ENCODE data around the gene LRRTM2. TPM values are rescaled to one million over a fixed set of nuclear protein-coding genes. Genes with fewer than 3 reads are reported as not detected.

The LRRTM2 gene
- polyA plus RNA-seq, 3 donors, result 1.9 to 6.2 (median 2.1) TPM

GRCh38 chr5:138895918-138896317 is 20.8 kb upstream of the LRRTM2 start:
- no peak for DNase-seq (ENCODE audit: extremely low read depth in 1 of 11, low read depth in 9 of 11, low spot score in 4 of 11)

DNA sequence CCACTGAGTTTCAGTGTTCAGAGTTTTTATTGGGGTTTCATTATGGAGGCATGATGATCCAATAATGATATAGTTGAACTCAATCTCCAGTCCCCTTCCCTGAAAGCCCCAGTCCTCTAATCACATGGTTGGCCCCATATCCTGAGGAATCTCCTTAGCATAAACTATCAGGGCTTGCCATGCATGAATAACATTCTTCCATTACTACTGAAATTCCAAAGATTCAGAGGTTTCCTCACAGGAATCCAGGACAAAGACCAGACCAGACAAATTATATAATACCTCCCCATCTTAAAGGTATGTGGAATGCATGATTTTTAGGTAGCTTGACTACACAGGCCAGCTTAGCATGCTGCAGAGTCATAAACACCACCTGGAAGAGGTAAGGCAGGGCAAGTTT is 15.5 kb upstream of the LRRTM2 start:
- DNase-seq (ENCODE audit: extremely low read depth in 1 of 11, low read depth in 9 of 11, low spot score in 4 of 11), result no peak

DNA sequence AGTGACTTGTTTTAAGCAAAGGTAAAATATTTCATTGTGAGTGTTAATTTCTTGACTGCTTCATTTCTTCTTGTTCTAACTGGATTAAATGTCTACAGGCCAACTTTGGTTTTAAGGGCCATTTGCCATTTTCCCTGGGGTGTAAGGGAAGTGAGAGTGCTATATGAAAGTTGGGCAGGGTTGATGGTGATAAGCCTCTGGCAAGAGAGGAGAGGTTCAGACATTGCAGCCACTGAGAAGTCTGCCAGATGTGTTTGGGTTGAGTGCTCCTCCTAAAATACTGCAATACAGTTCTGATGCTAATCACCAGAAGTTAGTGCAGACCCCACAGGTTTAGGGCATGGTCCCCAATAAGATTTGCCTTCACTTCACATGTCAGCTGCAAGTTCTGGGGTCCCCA is 14.9 kb upstream of the LRRTM2 start:
- no peak for DNase-seq (ENCODE audit: extremely low read depth in 1 of 11, low read depth in 9 of 11, low spot score in 4 of 11)

DNA sequence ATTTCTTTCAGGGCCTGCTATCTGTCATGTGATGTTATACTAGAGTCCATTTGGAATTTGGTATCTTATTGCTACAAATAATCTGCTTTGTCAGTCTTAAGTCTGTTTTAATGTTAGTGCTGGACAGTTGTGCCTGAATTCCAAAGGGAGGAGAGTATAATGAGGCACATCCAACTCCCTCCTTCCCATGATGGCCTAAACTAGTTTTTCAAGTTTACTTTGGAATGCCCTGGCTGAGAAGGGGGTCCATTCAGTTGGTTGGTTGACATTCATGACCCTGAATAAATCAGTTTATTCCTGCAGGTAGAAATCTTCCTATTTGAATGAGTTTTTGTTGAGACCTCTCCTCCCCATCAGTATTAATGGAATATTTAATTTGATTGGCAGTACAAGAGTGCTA is 9.4 kb upstream of the LRRTM2 start:
- DNase-seq (ENCODE audit: extremely low read depth in 1 of 11, low read depth in 9 of 11, low spot score in 4 of 11), result no peak

DNA sequence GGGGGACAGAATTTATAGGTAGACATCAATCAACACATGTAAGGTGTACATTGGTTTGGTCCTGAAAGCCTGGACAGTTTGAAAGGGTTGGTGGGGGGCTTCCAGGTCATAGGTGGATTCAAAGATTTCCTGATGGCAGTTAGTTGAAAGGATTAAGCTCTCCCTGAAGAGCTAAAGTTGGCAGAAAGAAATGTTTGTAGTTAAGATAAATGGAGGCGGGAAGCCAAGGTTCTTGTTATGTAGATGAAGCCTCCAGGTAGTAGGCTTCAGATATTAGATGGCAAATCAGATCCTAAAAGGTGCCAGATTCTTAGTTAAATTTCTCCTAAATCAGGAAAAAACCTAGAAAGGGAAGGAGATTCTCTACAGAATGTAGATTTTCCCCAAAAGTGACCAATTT is 9.0 kb upstream of the LRRTM2 start:
- DNase-seq (ENCODE audit: extremely low read depth in 1 of 11, low read depth in 9 of 11, low spot score in 4 of 11), result no peak

DNA sequence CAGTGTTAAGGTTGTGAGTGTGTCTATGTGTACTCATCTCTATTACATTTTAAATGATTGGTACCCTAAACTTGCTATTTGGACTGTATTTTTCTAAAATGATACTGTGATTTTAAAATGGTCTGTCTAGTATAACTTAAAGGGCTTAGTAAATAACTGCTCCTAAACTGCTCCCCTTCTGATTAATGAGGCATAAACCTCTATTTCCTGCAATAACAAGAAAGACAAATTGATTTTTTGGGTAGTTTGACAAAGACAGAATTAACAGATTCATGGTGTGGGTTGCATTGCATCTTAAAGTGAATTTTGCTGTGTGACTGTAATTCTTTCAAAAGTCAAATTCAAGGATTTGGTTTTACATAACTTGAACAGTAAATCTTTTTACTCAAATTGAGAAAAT is 8.1 kb upstream of the LRRTM2 start:
- DNase-seq (ENCODE audit: extremely low read depth in 1 of 11, low read depth in 9 of 11, low spot score in 4 of 11), result peak in 1 of 11 donors; percentile 27

- DNase-seq (ENCODE audit: extremely low read depth in 1 of 11, low read depth in 9 of 11, low spot score in 4 of 11), result no peak
Measured at GRCh38 chr5:138878437-138879235, 3.5 kb upstream of the LRRTM2 start.

DNA sequence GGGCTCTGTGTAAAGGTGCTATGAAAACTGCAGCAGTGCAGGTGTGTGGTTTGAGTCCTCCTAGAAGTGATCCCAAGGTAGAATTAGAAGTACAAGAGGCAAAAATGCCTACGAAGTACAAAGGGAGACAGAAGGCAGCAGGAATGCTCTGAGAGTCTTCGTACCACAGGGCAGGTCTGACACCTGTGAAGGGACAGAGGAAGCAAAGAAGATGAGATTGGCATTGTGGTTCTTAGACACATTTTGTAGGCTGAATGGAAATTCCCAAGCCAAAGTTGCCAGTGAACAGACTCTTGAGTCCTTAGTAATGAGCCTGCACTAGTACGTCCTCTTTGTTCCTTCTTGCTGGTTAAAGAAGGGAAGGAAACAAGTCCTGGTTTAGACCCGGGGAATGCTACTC is 1.7 kb upstream of the LRRTM2 start:
- no peak for DNase-seq (ENCODE audit: extremely low read depth in 1 of 11, low read depth in 9 of 11, low spot score in 4 of 11)

DNA sequence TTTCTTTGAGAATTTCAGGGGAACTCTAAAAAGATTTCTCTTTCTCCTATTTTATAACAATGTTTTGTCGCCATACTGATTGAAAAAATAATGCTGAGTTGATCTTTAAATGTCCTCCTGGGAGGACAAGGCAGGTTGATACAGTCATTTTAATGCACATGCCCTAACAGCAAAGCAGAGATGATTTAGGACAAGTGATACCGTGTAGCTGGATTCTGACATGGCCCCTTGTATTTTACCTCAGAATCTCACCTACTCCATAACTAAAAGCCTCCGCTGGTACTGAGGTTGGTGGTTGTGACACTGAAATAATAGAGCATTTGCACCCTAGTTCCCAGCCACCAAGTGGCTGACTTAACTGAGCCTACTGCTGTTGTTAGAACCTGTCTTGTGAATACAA is 811 bp upstream of the LRRTM2 start:
- no peak for DNase-seq (ENCODE audit: extremely low read depth in 1 of 11, low read depth in 9 of 11, low spot score in 4 of 11)

- no peak for DNase-seq (ENCODE audit: extremely low read depth in 1 of 11, low read depth in 9 of 11, low spot score in 4 of 11)
Measured at GRCh38 chr5:138875552-138875875, 379 bp upstream of the LRRTM2 start.

DNA sequence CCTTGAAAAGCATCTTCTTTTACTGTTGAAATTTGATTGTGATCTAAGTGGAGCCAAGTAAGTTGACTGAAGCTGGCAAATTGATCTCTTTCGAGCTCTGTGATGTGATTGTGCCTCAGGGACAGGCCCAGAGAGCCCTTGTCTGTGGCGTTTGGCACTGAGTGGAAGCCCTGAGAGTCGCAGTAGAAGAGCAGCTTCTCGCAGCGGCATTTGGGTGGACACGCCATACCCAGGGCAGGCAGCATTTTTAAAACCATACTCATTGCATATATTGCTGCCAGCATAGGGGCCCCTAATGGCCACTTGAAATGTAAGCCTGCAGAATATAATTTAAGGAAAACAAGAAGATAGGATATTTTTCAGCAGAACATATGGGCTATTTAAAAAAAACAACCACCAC is 894 bp downstream of the LRRTM2 start:
- DNase-seq (ENCODE audit: extremely low read depth in 1 of 11, low read depth in 9 of 11, low spot score in 4 of 11), result no peak

DNA sequence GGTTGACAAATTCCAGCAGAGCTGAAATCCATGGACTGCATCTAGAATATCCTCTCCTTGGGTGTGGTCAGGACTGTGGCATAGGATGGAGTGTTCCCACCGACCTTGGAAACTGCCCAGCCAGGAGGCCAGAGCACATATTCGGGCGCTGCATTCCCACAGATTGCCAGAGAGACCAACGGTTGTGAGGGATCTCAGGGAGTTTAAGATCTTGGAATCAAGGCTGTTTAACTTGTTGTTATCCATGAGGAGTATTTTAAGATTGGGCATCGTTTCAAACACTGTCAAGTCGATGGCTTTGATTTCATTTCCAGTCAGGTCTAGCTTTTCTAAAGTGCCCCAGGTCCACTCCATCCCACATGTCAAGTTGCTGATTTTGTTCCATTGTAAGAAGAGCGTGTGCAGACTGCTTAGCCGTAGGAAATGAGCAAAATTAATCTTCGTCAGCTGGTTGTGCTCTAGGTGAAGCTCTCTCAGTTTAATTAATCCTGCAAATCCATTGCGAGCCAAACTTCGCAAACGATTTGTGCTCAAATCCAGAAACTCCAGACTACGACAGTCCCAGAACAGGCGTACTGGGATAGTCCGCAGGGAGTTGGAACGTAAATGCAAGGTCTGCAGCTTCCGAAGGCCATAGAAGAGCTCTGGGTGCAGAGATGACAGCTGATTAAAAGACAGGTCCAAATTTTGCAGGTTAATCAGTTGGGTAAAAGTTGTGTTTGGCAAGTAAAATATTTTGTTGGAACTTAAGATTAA is 1.5 kb downstream of the LRRTM2 start:
- DNase-seq (ENCODE audit: extremely low read depth in 1 of 11, low read depth in 9 of 11, low spot score in 4 of 11), result no peak

DNA sequence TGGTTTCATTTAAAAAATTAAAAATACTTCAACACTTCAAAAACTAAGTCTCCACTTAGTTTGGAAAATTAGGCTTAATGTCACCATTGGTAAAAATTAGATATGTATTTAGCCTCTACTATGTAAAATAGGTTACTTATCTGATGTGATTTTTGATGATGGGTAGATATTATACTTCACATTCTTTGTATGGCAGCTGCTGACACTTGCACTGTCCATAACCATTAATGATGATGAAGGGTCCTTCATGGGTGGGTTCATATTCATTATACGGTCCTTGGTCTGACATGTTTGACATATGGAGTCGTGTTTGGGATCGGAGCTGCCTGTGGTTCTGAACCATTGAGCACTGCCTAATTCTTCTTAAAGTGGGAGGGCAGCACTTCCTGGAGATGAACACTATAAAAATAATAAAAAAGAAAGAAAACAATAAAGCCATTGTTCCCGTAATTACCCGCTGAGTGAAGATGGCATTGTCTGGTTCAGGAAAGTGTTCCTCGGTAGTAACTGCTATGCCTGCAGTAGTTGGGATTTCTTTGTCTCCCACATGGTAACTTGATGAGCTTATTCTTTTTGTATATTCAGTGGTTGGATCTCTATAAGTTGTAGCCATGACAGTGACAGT is 2.2 kb downstream of the LRRTM2 start:
- DNase-seq (ENCODE audit: extremely low read depth in 1 of 11, low read depth in 9 of 11, low spot score in 4 of 11), result no peak

GRCh38 chr5:138870611-138871010 is 4.5 kb downstream of the LRRTM2 start:
- no peak for DNase-seq (ENCODE audit: extremely low read depth in 1 of 11, low read depth in 9 of 11, low spot score in 4 of 11)

DNA sequence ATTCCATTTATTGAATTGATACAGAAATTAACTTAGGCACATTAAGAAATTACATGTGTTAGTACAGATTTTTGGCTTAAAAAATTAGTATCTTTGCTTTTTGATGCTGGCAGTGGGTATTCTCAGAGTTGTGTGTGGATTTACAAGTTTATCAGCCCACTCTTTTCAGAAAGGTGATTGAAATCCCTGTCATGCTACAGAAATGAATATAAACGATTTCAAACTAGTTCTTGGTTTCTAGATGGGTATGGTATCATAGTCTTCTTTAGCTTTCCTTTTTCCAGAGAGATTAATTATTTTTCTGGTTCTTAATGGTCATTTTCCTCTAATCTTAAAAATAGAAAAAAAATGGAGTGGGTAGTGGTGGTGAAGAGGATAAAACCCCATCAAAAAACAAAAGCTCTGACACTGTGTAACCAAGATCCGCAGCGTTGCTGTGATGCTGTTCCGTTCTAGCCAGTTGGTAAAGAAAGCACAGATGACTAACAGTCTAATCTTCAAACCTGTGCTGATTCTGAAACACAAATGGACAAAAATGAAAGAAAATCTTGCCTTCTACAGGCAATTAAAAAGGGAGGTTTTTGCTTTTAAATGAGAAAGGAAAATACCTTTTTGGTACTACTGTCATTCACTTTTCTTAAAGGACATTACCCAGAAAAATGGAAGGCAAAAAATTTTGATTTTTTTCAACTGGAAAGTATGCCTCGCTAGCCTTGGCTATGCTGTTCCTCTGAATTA is 5.2 kb downstream of the LRRTM2 start:
- DNase-seq (ENCODE audit: extremely low read depth in 1 of 11, low read depth in 9 of 11, low spot score in 4 of 11), result no peak

GRCh38 chr5:138869038-138869437 is 6.1 kb downstream of the LRRTM2 start:
- no peak for DNase-seq (ENCODE audit: extremely low read depth in 1 of 11, low read depth in 9 of 11, low spot score in 4 of 11)

DNA sequence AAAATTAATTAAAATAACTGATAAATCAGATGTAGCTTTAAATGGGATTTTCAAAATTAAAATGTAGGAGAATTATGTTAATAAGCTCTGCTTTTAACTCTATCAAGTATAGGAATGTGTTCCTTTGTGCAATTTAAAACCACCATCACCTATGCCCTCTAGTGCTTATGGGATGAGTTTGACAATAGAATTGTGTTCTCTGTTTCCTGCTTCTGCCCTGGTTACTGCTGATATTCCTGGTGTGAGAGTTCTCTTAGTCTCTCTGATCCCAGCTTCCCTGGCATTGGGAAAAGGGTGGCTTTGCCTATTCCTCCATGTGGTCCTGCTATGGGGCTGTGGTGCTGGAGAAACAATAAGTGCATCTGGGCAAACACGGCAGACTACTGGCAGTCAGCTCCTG is 8.1 kb downstream of the LRRTM2 start:
- DNase-seq (ENCODE audit: extremely low read depth in 1 of 11, low read depth in 9 of 11, low spot score in 4 of 11), result no peak

DNA sequence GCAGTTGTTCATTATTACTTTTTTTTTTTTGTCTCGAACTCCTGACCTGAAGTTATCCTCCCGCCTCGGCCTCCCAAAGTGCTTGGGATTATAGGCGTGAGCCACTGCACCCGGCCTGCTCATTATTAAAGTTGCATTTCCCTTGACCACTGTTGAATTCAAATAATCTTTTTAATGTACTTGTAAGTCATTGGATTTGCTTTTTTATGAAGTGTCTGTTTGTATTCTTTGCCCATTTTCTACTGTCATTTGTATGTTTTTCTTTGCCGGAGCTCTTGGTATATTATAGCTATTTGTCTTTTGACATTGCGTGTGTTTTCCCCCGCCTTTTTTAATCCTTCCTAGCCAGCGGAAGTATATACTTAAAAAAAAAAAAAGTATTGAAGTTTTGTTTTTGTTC is 22.0 kb downstream of the LRRTM2 start:
- DNase-seq (ENCODE audit: extremely low read depth in 1 of 11, low read depth in 9 of 11, low spot score in 4 of 11), result no peak

GRCh38 chr5:138850865-138851435 is 24.2 kb downstream of the LRRTM2 start:
- no peak for DNase-seq (ENCODE audit: extremely low read depth in 1 of 11, low read depth in 9 of 11, low spot score in 4 of 11)
